Stimulated activated CD8-positive, alpha-beta memory T cell treated with anti-CD3 and anti-CD28 coated beads, Interleukin-7, amount 100 ng/mL, for 48 hours (primary cell): ENCODE data around the gene RRAGC.
"Not testable (repeated sequence)": the region's sequence is repeated elsewhere in the genome, so short reads cannot be mapped to it uniquely, and the experiment has no call there.

Source experiments
- DNase-seq, 2 donors: peaks; one replicate each; pipeline ENCODE4 v3.0.0-alpha.2; 2020; ENCODE audit warnings: low read depth in 1 of 2; ENCODE audit errors: extremely low read depth in 1 of 2

RRAGC gene

GRCh38 chr1:38858833-38859560 lies 575 bp downstream of the RRAGC start:
- DNase-seq: no peak

GRCh38 chr1:38852780-38853179 lies 6.8 kb downstream of the RRAGC start:
- no peak for DNase-seq

GRCh38 chr1:38848071-38848470 lies 11.5 kb downstream of the RRAGC start:
- DNase-seq: no peak

DNA sequence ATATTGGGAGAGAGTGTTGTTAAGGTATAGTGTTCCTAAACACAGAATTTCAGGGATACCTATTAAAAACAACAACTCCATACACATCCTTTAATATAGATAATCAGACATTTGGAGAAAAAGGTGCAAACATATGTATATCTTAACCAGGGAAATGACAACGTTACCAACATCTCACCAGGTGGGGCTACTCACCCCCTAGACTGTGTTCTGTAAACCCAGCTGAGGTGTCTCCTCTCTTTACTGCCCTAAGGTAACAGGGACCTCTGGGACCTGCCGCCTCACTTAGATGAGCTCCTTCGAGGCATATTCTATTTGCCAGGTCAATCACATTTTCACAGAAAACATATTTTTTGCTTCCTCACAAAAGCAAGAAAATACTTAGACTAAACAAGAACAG lies 13.4 kb downstream of the RRAGC start:
- no peak for DNase-seq

GRCh38 chr1:38845088-38845487 lies 14.5 kb downstream of the RRAGC start:
- DNase-seq: not testable (repeated sequence)

- DNase-seq: no peak
Observed at GRCh38 chr1:38840281-38840680, 19.3 kb downstream of the RRAGC start.

DNA sequence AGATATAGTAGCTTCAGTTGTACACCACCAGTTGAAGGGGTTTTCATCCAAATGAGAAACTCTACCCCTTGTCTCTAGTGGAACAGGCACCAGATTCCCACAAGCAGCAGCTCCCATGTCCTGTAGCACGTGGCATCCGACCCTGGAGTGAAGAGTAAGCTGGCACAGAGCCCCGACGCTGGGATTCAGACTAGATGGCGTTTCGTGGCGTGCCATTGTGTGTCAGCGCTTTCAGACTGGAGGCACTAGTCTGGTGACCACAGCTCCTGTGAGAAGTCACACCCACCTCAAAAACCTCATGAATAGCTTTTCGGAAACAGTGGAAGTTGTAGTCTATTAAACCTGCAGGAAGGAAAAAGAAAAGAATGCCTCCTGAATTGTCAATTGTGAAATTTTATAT lies 20.2 kb downstream of the RRAGC start:
- no peak for DNase-seq

DNA sequence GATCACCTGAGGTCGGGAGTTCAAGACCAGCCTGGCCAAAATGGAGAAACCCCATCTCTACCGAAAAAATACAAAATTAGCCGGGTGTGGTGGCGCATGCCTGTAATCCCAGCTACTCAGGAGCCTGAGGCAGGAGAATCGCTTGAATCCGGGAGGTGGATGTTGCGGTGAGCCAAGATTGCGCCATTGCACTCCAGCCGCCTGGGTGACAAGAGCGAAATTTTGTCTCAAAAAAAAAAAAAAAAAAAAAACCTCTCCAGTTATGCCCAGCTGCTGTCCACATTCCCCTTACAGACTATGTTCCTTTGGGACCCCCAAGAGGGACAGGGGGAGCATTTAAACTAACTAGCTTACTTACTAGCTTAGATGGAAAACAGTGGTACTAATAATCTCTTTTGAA lies 23.3 kb downstream of the RRAGC start:
- DNase-seq: not testable (repeated sequence)

- peak in 1 of 2 donors; percentile 18 for DNase-seq
Observed at GRCh38 chr1:38834937-38835827, 24.4 kb downstream of the RRAGC start.

DNA sequence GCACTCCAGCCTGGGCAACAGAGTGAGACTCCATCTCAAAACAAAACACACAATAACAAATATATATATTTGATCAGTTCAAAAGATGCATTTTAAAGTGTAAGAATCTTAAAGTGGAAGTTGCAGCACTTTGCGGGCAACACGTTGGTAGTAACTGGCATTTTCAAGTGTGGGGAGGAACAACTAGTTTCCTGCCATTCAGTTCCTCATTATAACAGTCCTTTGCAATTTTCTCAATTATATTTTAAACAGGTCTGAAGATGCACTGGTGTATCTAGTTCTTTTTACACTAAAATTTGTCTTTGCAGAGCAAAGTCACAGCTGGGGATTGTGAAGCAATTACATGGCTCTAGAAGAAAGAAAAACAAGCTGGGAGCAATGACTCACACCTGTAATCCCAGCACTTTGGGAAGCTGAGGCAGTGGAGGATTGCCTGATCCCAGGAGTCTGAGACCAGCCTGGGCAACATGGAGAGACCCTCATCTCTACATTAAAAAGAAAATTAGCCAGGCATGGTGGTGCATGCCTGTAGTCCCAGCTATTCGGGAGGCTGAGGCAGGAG lies 25.3 kb downstream of the RRAGC start:
- no peak for DNase-seq

GRCh38 chr1:38833146-38833545 lies 26.4 kb downstream of the RRAGC start:
- no peak for DNase-seq

- no peak for DNase-seq
Observed at GRCh38 chr1:38832370-38832734, 27.2 kb downstream of the RRAGC start.

GRCh38 chr1:38831731-38832369 lies 27.7 kb downstream of the RRAGC start:
- no peak for DNase-seq

GRCh38 chr1:38829368-38829767 lies 30.2 kb downstream of the RRAGC start:
- no peak for DNase-seq

DNA sequence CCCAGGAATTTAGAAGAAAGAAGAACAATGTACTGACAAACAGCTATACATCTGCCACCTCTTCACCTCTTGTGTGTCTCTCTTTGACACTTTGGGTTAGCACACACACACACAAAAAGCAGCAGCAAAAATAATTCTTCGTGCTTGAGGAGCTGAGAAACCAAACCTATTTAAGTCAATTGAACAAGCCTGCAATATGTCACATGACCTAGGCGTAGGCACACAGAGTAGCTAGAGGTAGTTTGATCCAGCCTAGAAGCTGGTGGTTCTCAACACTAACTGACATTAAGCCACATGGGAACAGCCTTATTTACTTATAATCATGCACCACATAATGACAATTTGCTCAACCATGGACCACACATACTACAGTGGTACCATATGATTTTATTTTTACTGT lies 32.3 kb downstream of the RRAGC start:
- no peak for DNase-seq

GRCh38 chr1:38826886-38827285 lies 32.7 kb downstream of the RRAGC start:
- no peak for DNase-seq

GRCh38 chr1:38826262-38826661 lies 33.3 kb downstream of the RRAGC start:
- no peak for DNase-seq

DNA sequence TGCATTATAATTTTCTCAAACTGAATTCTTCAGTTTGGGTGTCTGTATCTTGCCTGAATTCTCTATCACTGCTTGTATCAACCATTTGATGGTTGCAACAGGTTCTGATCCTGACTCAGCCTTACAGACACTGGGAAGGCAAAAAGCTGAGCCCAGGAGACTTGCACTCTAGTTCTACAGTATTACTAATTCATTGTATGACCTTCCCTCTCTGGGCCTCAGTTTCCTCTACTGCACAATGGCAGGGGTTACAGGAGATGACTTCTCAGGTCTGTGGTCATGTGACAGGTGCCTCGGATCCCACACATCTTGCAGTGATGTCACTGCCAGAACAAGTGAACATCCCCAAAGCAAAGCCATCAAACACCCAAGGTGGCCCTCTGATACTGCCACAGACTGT lies 38.7 kb downstream of the RRAGC start:
- DNase-seq: no peak

DNA sequence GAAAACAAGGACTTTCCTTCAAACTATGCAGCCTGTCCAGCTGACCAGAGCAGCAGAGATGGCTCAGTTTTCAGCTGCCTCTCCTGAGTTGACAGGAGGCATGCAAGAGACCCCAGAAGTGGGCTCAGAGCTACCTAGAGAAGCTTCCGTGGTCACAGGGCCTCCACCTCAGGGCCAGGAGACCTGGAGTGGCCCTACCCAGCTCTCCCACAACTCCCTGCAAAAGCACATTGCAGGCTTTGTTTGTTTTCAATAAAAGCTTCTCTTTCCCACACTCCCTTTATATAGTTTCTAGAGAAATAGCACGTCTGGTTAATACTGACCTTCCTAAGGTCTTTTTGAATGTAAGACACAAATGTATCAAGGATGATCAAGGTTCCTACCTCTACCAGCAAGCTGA lies 40.1 kb downstream of the RRAGC start:
- DNase-seq: no peak

GRCh38 chr1:38819040-38819439 lies 40.5 kb downstream of the RRAGC start:
- no peak for DNase-seq

DNA sequence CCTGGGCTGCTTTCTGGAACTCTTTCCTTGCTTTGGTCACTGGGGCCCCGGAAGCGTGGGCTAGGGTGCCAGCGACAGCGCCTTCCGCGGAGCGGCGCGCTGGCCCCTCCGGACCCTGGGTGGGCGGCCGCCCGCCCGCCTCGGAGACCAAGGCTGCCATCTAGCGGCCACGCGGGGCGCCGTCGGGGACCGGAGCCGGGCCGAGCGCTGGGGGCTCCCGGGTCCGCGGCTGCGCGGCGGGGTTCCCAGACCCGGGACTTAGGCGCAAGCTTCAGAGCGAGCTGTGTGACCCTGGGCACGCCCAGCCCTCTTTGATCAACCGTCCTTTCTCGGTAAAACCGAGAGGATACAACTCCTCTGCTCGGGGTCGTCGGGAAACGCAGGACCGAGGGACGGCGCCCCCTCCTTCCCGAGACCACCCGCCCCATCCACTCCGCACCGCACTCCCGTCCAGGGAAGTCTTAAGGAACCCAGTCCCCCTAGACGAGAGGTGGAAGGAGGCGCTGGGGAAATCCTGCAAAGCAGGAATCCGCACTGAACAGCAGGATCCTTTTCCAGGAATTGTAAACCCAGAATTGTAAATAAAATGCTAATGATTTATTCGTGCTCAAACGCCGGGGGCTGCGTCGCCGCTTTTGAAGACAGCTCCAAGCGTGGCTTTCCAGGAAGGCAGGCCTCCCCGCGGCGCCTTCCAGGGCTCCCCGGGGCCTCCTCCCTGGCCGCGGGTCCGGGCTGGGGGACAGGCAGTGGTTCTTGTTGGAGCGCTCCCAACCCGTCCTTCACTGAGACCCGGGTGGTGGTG lies 41.2 kb downstream of the RRAGC start:
- peak; percentile 8 to 27 for DNase-seq
